ENCODE measurements around the gene BTN2A1.
A peak's percentile ranks its signal among the peaks of the same experiment; 100 is the strongest.
"Not testable (repeated sequence)": the region's sequence is repeated elsewhere in the genome, so short reads cannot be mapped to it uniquely, and the experiment has no call there.

BTN2A1 gene

GRCh38 chr6:26457806-26458688 lies at the start of gene BTN2A1:
TSS of gene BTN2A1 (plus strand) at chr6:26457955. CDS start at chr6:26458637, 682 bp downstream.
- DNase-seq (ENCODE audit: low read depth in 2 of 2), result peak; percentile 34 to 37

GRCh38 chr6:26408828-26409730 lies 48.7 kb upstream of the BTN2A1 start:
- DNase-seq (ENCODE audit: low read depth in 2 of 2), result no peak

GRCh38 chr6:26411751-26412150 lies 46.0 kb upstream of the BTN2A1 start:
- no peak for DNase-seq (ENCODE audit: low read depth in 2 of 2)

GRCh38 chr6:26412228-26412627 lies 45.5 kb upstream of the BTN2A1 start:
- DNase-seq (ENCODE audit: low read depth in 2 of 2), result no peak

- DNase-seq (ENCODE audit: low read depth in 2 of 2), result no peak
Observed at GRCh38 chr6:26412954-26413353, 44.8 kb upstream of the BTN2A1 start.

GRCh38 chr6:26414281-26414680 lies 43.5 kb upstream of the BTN2A1 start:
- DNase-seq (ENCODE audit: low read depth in 2 of 2), result no peak

- DNase-seq (ENCODE audit: low read depth in 2 of 2), result no peak
Observed at GRCh38 chr6:26415036-26415614, 42.6 kb upstream of the BTN2A1 start.

- DNase-seq (ENCODE audit: low read depth in 2 of 2), result no peak
Observed at GRCh38 chr6:26415791-26416190, 42.0 kb upstream of the BTN2A1 start.

- DNase-seq (ENCODE audit: low read depth in 2 of 2), result no peak
Observed at GRCh38 chr6:26416288-26416687, 41.5 kb upstream of the BTN2A1 start.

GRCh38 chr6:26418077-26418476 lies 39.7 kb upstream of the BTN2A1 start:
- not testable (repeated sequence) for DNase-seq (ENCODE audit: low read depth in 2 of 2)

- not testable (repeated sequence) for DNase-seq (ENCODE audit: low read depth in 2 of 2)
Observed at GRCh38 chr6:26418795-26419194, 39.0 kb upstream of the BTN2A1 start.

GRCh38 chr6:26420688-26421171 lies 37.0 kb upstream of the BTN2A1 start:
- DNase-seq (ENCODE audit: low read depth in 2 of 2), result no peak

- DNase-seq (ENCODE audit: low read depth in 2 of 2), result peak in 1 of 2 donors; percentile 10
Observed at GRCh38 chr6:26421259-26422144, 36.3 kb upstream of the BTN2A1 start.

GRCh38 chr6:26422329-26422728 lies 35.4 kb upstream of the BTN2A1 start:
- no peak for DNase-seq (ENCODE audit: low read depth in 2 of 2)

GRCh38 chr6:26426691-26427450 lies 30.9 kb upstream of the BTN2A1 start:
- DNase-seq (ENCODE audit: low read depth in 2 of 2), result no peak

GRCh38 chr6:26427451-26427809 lies 30.3 kb upstream of the BTN2A1 start:
- no peak for DNase-seq (ENCODE audit: low read depth in 2 of 2)

- no peak for DNase-seq (ENCODE audit: low read depth in 2 of 2)
Observed at GRCh38 chr6:26428206-26428605, 29.5 kb upstream of the BTN2A1 start.

- no peak for DNase-seq (ENCODE audit: low read depth in 2 of 2)
Observed at GRCh38 chr6:26430787-26431186, 27.0 kb upstream of the BTN2A1 start.

GRCh38 chr6:26431258-26432172 lies 26.2 kb upstream of the BTN2A1 start:
- DNase-seq (ENCODE audit: low read depth in 2 of 2), result no peak

All from stimulated activated CD8-positive, alpha-beta memory T cell treated with anti-CD3 and anti-CD28 coated beads, Interleukin-7, amount 100 ng/mL, for 1 hour (primary cell).